Type B pancreatic cell (in vitro differentiated cells): ENCODE results near the gene SLC35F3. TPM values are rescaled to one million over a fixed set of nuclear protein-coding genes. Genes with fewer than 3 reads are reported as not detected.

Source experiments
- DNase-seq: peaks from one replicate; pipeline ENCODE4 v3.0.0; 2021; ENCODE audit warnings: mixed read lengths; ENCODE audit not compliant: unreplicated experiment; ENCODE audit errors: extremely low spot score
- H3K27ac Mint-ChIP-seq: 2 replicates; pipeline ENCODE4 v1.8.0; 2021; ENCODE audit warnings: mild to moderate bottlenecking, mixed read lengths
- H3K27me3 Mint-ChIP-seq: 2 replicates; pipeline ENCODE4 v1.8.0; 2021; ENCODE audit warnings: mixed read lengths
- H3K36me3 Mint-ChIP-seq: 2 replicates; pipeline ENCODE4 v1.8.0; 2021; ENCODE audit warnings: mixed read lengths
- H3K4me1 Mint-ChIP-seq: one replicate; pipeline ENCODE4 v1.8.0; 2021; ENCODE audit warnings: mixed read lengths; ENCODE audit not compliant: unreplicated experiment
- H3K4me3 Mint-ChIP-seq: 2 replicates; pipeline ENCODE4 v1.8.0; 2021; ENCODE audit warnings: mild to moderate bottlenecking, mixed read lengths
- H3K9me3 Mint-ChIP-seq: 2 replicates; pipeline ENCODE4 v1.8.0; 2021; ENCODE audit warnings: mixed read lengths
- CTCF ChIP-seq: fragments of 200-600 bp; sonication (generic); conservative IDR thresholded peaks from 2 replicates; pipeline ENCODE4 v1.5.0; 2021; ENCODE audit warnings: antibody characterized with exemption, mild to moderate bottlenecking
- total RNA-seq: library from RNA; stranded (reverse); gene quantifications from 2 replicates; pipeline ENCODE4 v1.2.1, GENCODE V29; 2021; ENCODE audit warnings: low replicate concordance

Gene SLC35F3
- total RNA-seq, 1 donor from 2014 or later = 2.1 TPM

- Mint-ChIP-seq H3K27me3 (peaks cover 13% of the 10 kb centered on the region), H3K27ac (no peak overlapping the region), H3K9me3 (no peaks in the 10 kb centered on the region), H3K4me3 (no peak overlapping the region), H3K4me1 (peaks cover 10% of the 10 kb centered on the region), H3K36me3 (no peaks in the 10 kb centered on the region)
- no peak for TF ChIP-seq CTCF
- DNase-seq = no peak
Measured at GRCh38 chr1:233944601-233945000, 40.1 kb downstream of the SLC35F3 start.

- no peak for TF ChIP-seq CTCF
- Mint-ChIP-seq H3K27ac (no peak overlapping the region), H3K4me3 (no peak overlapping the region), H3K9me3 (no peaks in the 10 kb centered on the region), H3K36me3 (no peaks in the 10 kb centered on the region), H3K4me1 (peaks cover 10% of the 10 kb centered on the region), H3K27me3 (peaks cover 15% of the 10 kb centered on the region)
- no peak for DNase-seq
Measured at GRCh38 chr1:233945573-233945972, 41.1 kb downstream of the SLC35F3 start.

DNA sequence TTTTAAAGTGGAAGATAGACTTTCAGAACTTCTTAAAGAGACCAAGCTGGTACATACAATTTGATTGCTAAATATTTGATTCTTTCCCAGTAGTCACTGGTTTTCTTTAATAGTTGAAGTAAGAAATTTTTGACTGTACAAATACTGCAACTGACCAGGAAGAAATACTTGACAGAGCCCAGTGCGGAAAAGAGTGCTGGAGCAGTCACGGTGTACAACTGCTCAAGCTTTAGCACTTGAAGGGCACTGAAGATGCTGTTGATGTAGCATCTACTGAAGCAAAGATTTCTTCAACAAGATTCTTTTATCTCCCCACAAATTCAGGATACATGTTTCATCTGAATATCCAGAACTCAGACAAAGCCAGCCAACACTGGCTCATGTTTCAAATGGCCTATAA is 41.5 kb downstream of the SLC35F3 start:
- TF ChIP-seq CTCF = no peak
- Mint-ChIP-seq H3K4me3 (no peak overlapping the region), H3K4me1 (peaks cover 10% of the 10 kb centered on the region), H3K27ac (no peak overlapping the region), H3K9me3 (no peaks in the 10 kb centered on the region), H3K27me3 (peaks cover 18% of the 10 kb centered on the region), H3K36me3 (no peaks in the 10 kb centered on the region)
- DNase-seq = no peak

DNA sequence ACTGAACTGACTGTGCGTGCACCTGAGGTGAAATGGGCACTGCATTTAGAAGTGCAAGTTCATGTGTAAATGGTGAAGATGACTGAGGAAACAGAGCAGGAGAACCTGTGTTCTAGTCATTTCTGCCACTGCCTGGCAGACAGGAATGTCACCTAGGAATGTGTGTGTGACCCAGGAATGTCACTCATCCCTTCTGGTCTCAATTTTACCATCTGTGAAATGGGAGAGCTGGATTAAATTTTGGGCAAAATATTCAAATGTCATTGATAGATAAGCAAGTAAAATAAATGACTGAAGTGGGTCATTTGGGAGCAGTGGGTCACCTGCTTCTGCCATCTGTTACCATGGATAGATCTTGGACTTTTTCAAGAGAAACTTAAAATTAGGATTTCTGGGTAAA is 42.2 kb downstream of the SLC35F3 start:
- Mint-ChIP-seq H3K9me3 (peaks cover 5% of the 10 kb centered on the region), H3K4me1 (peaks cover 10% of the 10 kb centered on the region), H3K36me3 (no peaks in the 10 kb centered on the region), H3K4me3 (no peak overlapping the region), H3K27ac (no peak overlapping the region), H3K27me3 (peaks cover 18% of the 10 kb centered on the region)
- DNase-seq = no peak
- no peak for TF ChIP-seq CTCF

- no peak for TF ChIP-seq CTCF
- no peaks in the 10 kb centered on the region for H3K36me3 Mint-ChIP-seq
- peaks cover 12% of the 10 kb centered on the region for H3K27me3 Mint-ChIP-seq
- H3K4me3 Mint-ChIP-seq = no peak overlapping the region
- no peak for DNase-seq
- H3K4me1 Mint-ChIP-seq = no peaks in the 10 kb centered on the region
- H3K9me3 Mint-ChIP-seq = peaks cover 9% of the 10 kb centered on the region
- H3K27ac Mint-ChIP-seq = no peak overlapping the region
Measured at GRCh38 chr1:233951804-233952203, 47.3 kb downstream of the SLC35F3 start.

DNA sequence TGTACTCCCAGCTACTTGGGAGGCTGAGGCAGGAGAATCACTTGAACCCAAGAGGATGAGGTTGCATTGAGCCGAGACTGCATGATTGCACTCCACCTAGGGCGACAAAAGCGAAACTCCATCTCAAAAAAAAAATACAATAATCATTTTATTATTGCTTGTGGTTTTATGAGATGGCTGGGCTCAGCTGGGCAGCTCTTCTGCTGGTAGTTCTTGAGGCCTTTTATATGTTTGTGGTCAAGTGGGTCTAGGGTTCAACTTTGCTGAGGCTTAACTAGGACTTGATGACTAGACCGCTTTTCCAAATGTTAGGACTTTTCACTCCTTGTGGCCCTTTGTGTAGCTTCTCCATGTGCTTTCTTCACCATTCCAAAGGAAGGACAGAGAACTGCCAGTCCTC is 53.2 kb downstream of the SLC35F3 start:
- Mint-ChIP-seq H3K4me1 (no peaks in the 10 kb centered on the region), H3K27me3 (peaks cover 4% of the 10 kb centered on the region), H3K27ac (no peak overlapping the region), H3K4me3 (no peak overlapping the region), H3K36me3 (no peaks in the 10 kb centered on the region), H3K9me3 (no peaks in the 10 kb centered on the region)
- no peak for TF ChIP-seq CTCF
- DNase-seq = no peak
